22Rv1 (cell line): ENCODE data around the gene PNCK.
A peak's percentile ranks its signal among the peaks of the same experiment; 100 is the strongest.

ENCODE experiments used
- H3K27ac ChIP-seq: fragments of 450-650 bp; 2 replicates; pipeline ENCODE4 v1.5.1; 2017
- CTCF ChIP-seq: fragments of 450-650 bp; IDR thresholded peaks from 2 replicates; pipeline ENCODE4 v1.5.1; 2017; ENCODE audit warnings: mild to moderate bottlenecking
- ZFX ChIP-seq: fragments of 450-650 bp; IDR thresholded peaks from 2 replicates; pipeline ENCODE4 v1.6.1; 2017; ENCODE audit warnings: antibody characterized with exemption, borderline replicate concordance

PNCK gene

GRCh38 chrX:153650959-153651358, 22.7 kb downstream of the PNCK start:
- no peak for TF ChIP-seq ZFX
- no peak for TF ChIP-seq CTCF
- no peak overlapping the region for H3K27ac ChIP-seq

- TF ChIP-seq ZFX (no peak), CTCF (peak; percentile 9; the same call in 1 of the 2 replicates)
- no peak overlapping the region for H3K27ac ChIP-seq
Measured at GRCh38 chrX:153649915-153650782, 23.5 kb downstream of the PNCK start.

GRCh38 chrX:153649178-153649914, 24.3 kb downstream of the PNCK start:
- no peak overlapping the region for H3K27ac ChIP-seq
- TF ChIP-seq ZFX (no peak), CTCF (peak; percentile 48)

GRCh38 chrX:153648358-153649177, 25.0 kb downstream of the PNCK start:
- H3K27ac ChIP-seq, result no peak overlapping the region
- TF ChIP-seq ZFX, result no peak
- TF ChIP-seq CTCF, result no peak

- TF ChIP-seq CTCF, result no peak
- TF ChIP-seq ZFX, result no peak
- no peak overlapping the region for H3K27ac ChIP-seq
Measured at GRCh38 chrX:153647461-153648357, 25.9 kb downstream of the PNCK start.

- H3K27ac ChIP-seq, result no peak within 1 kb of the TSS
Measured at GRCh38 chrX:153646620-153647373, 26.8 kb downstream of the PNCK start, which contains the start of gene DUSP9. Gene DUSP9 (plus strand): TSS chrX:153647203. CDS start chrX:153647954, 751 bp downstream.

More at GRCh38 chrX:153646620-153647373, 26.8 kb downstream of the PNCK start, which contains the start of gene DUSP9:
- TF ChIP-seq ZFX, result no peak
- TF ChIP-seq CTCF, result no peak
